HG02870 (cell line): Measurements from ENCODE around the gene TRIM33.
"Not testable (repeated sequence)": the region's sequence is repeated elsewhere in the genome, so short reads cannot be mapped to it uniquely, and the experiment has no call there.

Experiments used
- ATAC-seq: cut with Tn5 transposase; IDR thresholded peaks from one replicate; pipeline ENCODE4 v1.9.1; 2021; ENCODE audit warnings: mild to moderate bottlenecking, moderate library complexity; ENCODE audit not compliant: unreplicated experiment

Gene TRIM33

DNA sequence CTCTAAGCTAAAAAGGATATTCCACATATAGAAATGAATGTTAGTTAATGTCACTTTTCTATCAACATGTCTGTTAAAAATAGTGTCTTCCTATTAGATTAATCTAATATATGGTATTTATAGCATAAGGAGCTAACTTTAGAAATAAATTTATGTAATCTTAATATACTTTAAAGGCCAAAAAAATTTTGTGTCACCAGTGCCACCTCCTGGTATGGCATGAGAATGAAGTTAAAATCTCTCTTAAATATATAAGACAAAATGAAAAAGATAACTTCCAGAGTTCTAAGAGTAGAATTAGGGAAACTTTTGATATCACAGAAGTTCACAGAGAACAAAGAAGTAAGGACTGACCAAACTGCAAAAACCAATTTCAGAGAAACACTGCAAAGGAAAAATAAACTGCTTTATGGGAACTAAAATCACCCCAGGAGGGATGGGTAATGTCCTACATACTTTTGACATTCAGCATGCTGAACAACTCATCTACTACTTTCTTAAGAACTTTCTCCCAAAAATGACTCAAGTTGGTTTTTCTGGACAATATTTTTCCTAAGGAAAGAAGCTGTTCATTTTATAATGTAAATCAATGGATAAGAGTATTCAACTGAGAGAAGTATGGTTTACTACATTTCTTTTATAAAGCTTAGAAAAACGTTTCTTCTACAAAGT lies 82.8 kb downstream of the TRIM33 start:
- ATAC-seq: no peak

DNA sequence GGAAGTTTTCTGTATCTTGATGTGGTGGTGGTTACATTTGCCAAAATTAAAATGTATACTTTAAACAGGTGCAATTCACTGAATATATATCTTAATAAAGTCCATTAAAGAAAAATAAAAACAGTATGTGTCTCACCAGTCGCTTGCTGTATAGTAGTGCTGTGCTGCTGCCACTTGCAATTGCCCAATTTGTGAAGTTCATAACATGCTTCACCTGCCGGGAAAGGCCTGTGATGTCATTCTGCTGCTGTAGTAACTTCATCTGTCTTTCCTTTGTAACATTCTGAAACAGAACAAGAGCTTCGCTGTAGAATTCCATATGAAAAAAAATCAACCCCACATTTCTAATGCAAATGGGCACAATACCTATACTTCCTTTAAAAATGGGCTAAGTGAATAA lies 83.4 kb downstream of the TRIM33 start:
- no peak for ATAC-seq

DNA sequence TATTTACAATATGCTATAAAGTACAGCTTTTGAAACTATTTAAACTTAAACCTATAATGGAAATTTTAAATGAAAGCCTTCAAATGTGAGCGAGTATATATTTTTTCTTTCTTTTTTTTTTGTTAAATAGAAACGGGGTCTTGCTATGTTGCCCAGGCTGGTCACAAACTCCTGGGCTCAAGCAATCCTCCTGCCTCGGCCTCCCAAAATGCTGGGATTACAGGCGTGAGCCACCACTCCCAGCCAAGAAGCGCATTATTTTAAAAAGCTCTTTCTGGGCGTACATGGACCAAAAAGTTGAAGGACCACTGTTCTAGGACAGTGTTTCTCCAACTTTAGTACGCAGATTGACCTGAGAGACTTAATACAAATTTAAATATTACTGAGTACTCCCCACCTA lies 87.5 kb downstream of the TRIM33 start:
- no peak for ATAC-seq

DNA sequence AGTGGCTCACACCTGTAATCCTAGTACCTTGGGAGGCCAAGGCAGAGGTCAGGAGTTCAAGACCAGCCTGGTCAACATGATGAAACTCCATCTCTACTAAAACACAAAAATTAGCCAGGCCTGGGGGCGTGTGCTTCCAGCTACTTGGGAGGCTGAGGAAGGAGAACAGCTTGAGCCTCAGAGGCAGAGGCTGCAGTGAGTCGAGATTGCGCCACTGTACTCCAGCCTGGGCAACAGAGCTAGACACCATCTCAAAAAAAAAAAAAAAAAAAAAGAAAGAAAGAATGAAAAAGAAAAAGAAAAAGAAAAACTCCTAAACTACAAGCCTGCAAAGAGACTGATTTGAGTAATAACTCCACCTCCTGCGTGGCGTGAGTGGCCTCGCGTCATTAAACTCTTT lies 92.1 kb downstream of the TRIM33 start:
- ATAC-seq: not testable (repeated sequence)

DNA sequence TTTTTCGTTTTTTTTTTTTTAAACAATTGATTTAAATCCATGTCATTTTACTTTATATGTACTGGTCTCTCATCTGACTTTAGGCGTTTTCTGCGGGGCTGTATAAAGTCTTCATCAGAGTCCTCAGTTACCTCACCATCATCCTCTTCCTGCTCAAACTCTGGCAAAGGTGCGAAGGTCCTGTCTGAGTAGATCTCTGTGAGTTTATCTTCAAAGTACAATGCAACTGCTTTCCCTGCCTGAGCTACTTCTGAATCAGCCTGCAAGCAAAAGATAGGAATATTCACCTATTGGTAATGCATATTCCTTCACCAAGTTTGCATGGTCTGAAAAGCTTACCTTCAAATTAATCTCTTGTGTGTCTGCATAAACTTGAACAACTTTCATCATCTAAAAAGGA lies 113.4 kb downstream of the TRIM33 start:
- ATAC-seq: no peak

DNA sequence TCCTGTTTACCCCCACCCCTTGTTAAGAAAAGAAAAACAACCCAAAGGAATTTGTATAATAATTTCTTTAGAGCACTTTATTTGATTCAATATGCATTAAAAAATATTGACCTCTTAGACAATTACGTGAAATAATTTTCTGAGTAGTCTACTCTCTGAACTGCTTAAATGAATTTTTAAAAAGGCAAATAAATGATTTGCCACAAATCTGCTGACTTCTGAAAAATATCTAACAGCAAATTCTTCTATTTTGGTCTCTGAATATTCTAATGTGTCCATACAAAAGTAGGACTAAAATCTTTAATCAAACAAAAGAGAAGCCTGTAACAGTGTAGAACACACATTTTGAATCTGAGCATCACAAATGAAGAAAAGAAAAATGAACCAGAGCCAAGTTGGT lies 115.1 kb downstream of the TRIM33 start:
- ATAC-seq: no peak

DNA sequence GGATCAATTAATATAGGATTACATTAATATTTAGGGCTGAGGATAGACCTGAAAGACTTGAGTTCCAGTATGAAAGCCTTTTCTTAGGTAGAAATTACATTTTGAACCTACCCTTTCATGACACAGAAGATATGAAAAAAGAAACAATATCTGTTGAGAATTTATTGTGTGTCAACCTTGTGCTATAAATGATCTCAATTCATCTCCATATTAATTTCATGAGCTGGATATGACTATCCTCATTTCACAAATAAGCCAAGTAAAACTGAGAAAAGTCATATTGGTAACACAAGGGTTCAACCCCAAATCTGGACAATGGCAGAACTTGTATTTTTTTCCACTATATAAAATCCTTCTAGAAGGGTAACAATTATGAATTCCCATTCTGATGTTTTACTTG lies 120.0 kb downstream of the TRIM33 start:
- ATAC-seq: no peak

DNA sequence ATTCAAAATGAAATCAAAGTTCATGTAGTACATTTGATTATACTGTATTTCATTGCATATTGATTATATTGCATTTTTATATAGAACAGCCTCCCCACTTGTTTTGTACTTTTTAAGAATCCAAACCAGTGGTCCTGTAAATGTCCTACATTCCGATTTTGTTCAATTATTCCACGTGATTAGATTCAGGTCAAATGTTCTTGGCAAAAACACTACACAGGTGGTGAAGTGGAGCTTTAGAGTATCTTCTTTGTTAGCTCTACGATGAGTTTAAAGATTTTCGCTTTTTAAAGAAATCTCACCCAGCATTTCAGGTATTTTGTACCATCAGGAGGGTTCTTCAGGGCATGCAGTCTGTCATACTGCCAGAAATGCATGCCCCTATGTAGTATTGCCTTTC lies 120.6 kb downstream of the TRIM33 start:
- ATAC-seq: no peak

DNA sequence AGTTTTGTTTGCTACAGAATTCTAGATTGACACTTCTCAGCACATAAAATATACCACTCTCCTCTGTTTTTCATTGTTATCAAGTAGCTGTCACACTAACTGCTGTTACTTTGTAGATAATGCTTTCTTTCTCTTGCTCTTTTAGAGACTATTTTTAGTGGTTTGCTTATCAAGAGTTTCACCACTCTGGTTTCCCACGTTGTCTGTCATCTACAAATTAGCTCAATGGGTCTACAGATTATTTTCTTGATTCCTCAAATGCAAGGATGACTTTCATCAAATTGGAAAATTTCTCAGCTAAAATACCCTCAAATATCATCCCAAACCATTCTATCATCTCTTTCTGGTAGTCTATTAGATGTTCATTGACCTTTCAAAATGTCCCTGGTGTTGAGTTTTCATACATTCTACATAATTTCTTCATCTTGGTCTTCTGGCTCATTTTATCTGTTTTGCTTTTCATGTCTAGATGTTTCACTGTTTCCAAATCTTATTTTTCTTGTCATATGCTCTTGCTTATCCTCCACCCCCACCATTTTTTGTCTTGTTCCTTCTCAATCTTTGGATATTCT lies 122.5 kb downstream of the TRIM33 start:
- ATAC-seq: no peak

DNA sequence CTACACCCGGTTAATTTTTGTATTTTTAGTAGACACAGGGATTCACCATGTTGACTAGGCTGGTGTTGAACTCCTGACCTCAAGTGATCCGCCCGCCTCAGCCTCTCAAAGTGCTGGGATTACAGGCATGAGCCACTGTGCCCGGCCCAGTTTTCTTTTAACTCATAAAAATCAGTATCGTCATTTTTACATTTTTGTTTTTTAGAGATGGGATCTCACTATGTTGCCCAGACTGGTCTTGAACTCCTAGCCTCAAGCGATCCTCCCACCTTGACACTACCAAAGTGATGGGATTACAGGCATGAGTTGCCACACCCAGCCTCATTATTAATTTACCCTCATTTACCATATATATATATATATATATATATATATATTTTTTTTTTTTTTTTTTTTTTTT lies 123.4 kb downstream of the TRIM33 start:
- not testable (repeated sequence) for ATAC-seq

DNA sequence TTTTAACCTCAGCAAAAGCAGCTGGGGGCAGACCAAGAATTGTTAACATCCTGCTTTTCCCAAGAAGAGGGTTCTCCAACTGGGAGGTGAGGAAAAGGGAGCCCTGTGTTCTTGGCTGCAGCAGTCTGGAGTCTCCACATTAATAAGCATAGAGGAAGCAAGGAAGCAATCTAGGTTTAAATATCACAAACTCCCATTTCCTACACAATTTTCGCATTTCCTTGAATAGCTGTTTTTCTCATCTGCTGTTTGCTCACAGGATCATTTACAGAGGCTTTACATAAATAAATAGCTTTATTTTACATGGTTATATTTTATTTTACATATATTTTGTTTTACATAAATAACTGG lies 124.0 kb downstream of the TRIM33 start:
- ATAC-seq: no peak

DNA sequence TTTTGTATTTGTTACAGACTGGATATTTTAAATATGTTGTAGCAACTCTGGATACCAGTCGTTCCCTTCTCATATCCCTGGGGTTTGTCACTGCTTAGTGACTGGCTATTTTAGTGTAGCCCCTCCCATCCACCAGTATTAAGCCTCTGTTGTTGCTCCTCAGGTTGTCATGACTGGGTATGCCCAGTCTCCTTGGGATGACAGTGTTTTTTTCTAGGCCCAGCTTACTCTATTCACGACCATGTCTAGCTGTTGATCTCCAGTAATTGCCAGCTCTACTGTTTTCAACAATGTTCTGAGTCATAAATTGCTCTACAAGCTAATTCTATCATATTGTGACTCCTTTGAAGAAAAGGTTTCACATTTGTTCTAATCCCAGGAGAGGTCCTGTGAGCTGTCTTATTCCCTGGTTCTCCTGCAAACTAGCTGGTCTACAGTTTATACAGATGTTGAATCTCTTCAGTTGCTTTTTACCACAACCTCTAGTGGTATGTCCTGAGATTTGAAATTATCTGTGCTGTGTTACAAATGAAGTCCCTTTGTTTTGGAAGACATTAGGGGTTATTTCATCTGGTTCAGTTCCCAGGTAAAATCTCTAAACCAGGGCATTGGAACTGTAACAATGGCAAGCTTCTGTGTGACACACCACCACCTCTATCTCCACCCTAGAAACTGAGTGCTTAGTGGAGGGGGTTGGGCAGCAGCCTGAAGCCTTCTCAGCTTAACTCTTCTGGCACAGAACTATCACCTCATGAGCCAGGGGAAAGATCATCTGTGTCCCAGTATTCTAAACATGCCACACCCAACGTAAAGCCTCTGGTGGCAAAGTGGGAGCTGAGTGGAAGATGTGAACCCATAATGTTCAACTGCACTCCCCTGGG lies 124.6 kb downstream of the TRIM33 start:
- ATAC-seq: no peak

DNA sequence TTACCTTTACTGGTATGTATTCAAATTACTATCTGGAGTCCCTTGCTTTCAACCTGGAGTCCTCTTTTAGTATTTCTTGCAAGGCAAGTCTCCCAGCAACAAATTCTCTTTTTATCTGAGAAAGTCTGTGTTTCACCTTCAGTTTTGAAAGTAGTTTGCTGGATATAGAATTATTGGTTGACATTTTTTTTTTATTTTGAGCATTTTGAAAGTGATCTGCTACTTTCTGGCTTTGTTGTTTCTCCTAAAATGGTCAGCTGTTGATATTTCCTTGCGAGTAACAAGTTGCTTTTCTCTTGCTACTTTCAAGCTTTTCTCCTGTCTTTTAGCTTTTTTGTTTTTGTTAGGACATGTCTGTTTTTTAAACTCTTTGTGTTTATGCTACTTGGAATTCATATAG lies 126.1 kb downstream of the TRIM33 start:
- ATAC-seq: no peak

DNA sequence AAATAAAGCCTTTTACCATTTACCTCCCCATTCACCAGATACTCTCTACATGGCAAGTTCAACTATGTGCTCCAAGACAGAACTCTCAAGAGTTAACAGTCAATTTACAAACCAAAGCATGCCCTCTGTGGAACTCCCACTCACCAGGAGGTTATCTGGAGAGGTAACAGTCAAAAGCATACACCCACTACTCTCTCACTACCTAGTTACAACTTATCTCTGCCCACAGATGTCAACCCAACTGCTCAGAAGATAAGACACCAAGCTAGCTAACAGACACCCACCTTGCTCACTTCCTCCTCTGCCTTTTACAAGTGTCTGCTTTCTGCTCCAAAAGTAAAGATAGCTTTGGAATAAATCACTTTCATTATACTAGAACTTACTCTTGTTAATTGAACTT lies 131.0 kb downstream of the TRIM33 start:
- ATAC-seq: no peak

DNA sequence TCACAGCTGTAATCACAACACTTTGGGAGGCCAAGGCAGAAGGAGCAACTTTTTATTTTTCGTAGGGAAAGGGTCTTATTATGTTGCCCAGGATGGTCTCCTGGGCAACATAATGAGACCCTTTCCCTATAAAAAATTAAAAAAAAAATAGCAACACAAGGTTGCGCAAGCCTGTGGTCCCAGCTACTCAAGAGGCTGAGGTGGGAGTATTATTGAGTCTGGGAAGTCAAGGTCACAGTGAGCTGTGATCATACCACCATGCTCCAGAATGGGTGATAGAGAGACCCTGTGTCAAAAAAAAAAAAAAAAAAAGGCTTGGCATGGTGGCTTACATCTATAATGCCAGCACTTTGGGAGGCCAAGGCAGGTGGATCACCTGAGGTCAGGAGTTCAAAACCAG lies 131.6 kb downstream of the TRIM33 start:
- no peak for ATAC-seq

DNA sequence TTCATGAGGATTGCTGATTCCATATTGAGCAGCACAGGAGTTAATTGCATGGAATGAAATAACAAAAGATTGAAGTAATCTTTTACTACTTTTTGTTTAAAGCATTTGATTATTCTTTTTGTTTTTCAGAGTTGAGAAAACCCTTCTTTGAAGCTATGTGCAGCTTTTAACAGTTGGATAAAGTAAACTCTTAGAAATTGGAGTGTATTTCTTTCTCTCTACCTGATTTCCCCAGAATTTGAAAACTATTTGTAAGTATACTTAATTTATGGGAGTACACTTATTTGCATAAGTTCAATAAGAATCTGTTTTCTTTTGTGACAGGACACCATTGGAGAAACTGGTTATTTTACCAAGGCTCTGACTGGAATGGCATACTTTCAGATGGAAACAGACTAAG lies 133.6 kb downstream of the TRIM33 start:
- ATAC-seq: no peak

DNA sequence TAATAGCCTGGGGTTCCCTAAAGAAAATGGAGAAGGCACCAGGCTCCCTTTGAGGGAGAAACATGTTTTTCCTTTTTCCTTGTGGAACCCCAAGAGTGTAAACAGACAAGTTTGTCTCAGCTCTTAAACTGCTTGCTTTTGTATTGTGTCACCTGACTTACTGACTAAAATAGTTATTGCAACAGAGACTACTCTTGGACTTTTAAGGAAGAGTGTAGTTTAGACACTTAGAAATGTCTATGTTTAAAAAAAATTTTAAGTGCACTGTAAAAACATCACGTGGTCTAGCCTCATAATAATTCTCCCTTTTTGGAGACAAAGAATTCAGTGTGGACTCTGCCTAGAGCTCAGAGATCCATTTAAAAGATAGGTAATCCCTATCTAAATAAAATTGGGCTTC lies 141.1 kb downstream of the TRIM33 start:
- ATAC-seq: no peak

DNA sequence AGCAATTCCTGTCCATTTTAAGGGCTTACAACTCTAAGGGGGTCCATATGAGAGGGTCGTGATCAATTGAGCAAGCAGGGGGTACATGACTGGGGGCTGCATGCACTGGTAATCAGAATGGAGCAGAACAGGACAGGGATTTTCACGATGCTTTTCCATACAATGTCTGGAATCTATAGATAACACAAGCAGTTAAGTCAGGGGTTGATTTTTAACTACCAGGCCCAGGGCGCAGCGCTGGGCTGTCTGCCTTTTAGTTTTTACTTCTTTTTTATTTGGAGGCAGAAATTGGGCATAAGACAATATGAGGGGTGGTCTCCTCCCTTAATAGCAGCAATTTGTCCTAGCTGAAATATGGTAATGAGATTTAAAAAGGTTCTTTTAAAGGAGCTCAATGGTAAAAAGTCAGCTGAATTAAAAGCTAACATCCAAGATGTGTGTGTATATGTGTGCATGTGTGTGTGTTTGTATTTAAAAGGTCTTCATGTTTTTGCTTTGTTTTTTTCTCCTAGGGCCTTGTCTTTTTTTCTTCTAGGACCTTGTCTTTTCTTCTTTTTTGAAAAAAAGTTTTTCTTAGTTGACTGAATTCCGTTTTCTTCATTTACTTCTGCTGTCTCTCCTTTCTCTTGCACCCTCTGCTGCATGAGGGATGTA lies 141.6 kb downstream of the TRIM33 start:
- ATAC-seq: not testable (repeated sequence)

DNA sequence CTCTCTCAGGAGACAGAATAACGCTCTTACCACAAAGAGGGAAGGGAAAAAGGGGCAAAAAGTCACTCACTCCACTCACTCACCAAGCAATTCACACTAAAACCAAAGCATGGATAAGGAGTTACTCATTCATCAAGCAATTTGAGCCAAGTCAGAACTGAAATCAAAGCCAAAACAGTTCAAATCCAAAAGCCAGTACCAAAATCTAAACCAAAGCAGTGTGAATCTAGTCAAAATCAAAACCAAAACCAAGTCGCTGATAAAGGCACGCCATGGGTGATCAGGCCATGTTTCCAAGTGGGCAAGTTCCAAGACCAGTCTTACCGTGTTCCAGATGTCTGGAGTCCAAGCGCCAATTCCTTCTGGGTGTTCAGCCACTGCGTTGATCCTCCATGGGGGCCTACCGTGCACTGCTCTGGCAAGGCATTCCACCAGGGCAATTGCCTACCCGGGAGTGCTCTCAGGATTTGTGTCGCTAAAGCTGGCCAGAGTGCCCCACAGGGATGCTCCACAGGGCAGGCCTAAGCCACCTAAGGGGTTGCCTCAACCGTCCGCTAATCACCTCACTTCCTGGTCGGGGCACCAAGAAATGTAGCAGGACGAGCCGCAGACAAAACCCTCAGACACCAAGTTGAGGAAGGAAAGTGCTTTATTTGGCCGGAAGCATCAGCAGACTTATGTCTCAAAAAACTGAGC lies 142.3 kb downstream of the TRIM33 start:
- no peak for ATAC-seq

DNA sequence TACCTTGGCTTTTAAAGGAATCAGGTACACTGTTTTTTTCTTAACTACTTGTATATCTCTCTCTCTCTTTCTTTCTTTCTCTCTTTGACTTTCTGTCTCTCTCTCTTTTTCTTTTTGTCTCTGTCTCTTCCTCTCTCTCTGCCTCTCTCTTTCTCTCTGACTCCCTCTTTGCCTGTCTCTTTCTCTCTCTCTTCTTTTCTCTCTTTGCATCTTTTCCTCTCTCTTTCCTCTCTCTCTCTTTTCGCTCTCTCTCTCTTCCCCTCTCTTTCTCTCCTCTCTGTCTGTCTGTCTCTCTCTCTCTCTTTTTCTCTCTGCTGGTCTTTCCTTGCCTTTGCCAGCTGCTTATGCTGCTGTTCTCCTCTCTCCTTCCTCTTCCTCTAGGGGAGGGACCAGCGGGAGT lies 143.2 kb downstream of the TRIM33 start:
- no peak for ATAC-seq

DNA sequence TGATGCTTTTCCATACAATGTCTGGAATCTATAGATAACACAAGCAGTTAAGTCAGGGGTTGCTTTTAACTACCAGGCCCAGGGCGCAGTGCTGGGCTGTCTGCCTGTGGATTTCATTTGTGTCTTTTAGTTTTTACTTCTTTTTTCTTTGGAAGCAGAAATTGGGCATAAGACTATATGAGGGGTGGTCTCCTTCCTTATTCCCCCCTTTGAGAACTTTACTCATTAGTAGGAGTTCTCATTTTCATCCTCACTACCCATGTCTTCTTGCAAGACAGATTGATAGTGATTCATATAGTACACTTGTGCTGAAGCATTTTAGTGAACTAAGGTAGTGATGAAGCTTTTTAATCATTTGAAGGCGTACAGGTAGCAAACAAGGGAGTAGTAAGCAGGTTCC lies 147.8 kb downstream of the TRIM33 start:
- ATAC-seq: not testable (repeated sequence)
